Measurements from ENCODE around the gene TNS1. TPM values are rescaled to one million over a fixed set of nuclear protein-coding genes. Genes with fewer than 3 reads are reported as not detected.

Gene TNS1
- total and polyA plus RNA-seq, 10 of the 15 experiments (the other 5 are each of a cell fraction or from before 2014, with no cell fraction given), result 0.05 to 0.44 TPM; not detected in 8

- Histone ChIP-seq H3K27me3 (replicated peaks in 1 of 2; ENCODE audit: control insufficient read depth in 2 of 2, insufficient read depth in 2 of 2, low read length in 1 of 2) (no peaks in the 10 kb centered on the region; a peak in 2 of 4 replicates), H3K79me2 (ENCODE audit: control insufficient read depth, insufficient read depth, low read length) (no peaks in the 10 kb centered on the region), H4K20me1 (ENCODE audit: control insufficient read depth, insufficient read depth) (no peaks in the 10 kb centered on the region), H3K27ac (ENCODE audit: control insufficient read depth, insufficient read depth) (no peak overlapping the region), H3K9ac (ENCODE audit: control insufficient read depth, insufficient read depth, low read length) (no peak overlapping the region), H3K36me3 (ENCODE audit: control insufficient read depth in 2 of 2, insufficient read depth in 2 of 2, low read length in 1 of 2) (no peaks in the 10 kb centered on the region), H3K4me1 (ENCODE audit: control insufficient read depth, insufficient read depth, low read length) (no peaks in the 10 kb centered on the region), H3K9me3 (replicated peaks; ENCODE audit: control insufficient read depth, insufficient read depth, low read length) (no peaks in the 10 kb centered on the region), H3K4me3 (no peak overlapping the region), H3K4me2 (ENCODE audit: control insufficient read depth, insufficient read depth) (no peak overlapping the region), H2AFZ (ENCODE audit: control insufficient read depth, low read depth, low read length) (no peak overlapping the region)
- ATAC-seq, result no peak
- no peak for FAIRE-seq
- intact Hi-C loops (cut with micrococcal nuclease; ENCODE audit: unreplicated experiment), result no loop called here
- BruUV-seq (replicated peaks), result no TSS peak
- TF ChIP-seq ESRRA (IDR thresholded peaks at IDR 0.05; ENCODE audit: low read length), result no peak
- no peak for DNase-seq (ENCODE audit: low read depth, low spot score)
- RAD21 ChIA-PET (ENCODE audit: unreplicated experiment), result no interaction called here
- SMC1A ChIA-PET (ENCODE audit: uncharacterized antibody, unreplicated experiment), result no interaction called here
- CTCF ChIA-PET, result no interaction called here
- POLR2A ChIA-PET, result no interaction called here
- in situ Hi-C loops (cut with MboI), result no loop called here
- 45% methylated on average over 6 of the region's 6 CpGs for WGBS (ENCODE audit: insufficient coverage, insufficient replicate concordance, low lambda C conversion rate, missing lambda C conversion rate)
Measured at GRCh38 chr2:217976301-217976700, 26.5 kb downstream of the TNS1 start.

DNA sequence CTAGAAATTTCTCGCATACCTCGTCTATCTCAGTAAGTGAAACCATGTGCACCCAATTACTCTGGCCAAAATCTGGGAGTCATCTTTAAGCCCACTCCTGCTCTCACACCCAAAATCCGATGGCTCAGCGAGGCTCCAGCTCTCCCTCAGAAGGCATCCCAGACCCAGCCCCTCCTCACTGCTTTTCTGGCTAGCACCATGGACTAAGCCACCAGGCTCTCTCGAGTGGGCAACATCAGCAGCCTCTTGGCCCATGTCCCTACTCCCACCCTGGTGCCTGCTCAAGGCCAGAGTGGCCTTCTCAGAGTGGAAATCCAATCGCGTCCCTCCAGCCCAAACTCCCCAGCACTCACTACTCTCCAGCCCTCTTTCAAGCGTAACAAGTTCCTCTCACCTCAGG, 27.2 kb downstream of the TNS1 start:
- Histone ChIP-seq H3K36me3 (ENCODE audit: control insufficient read depth in 2 of 2, insufficient read depth in 2 of 2, low read length in 1 of 2) (no peaks in the 10 kb centered on the region), H3K9me3 (replicated peaks; ENCODE audit: control insufficient read depth, insufficient read depth, low read length) (no peaks in the 10 kb centered on the region), H3K27ac (ENCODE audit: control insufficient read depth, insufficient read depth) (no peak overlapping the region), H2AFZ (ENCODE audit: control insufficient read depth, low read depth, low read length) (no peak overlapping the region), H3K27me3 (replicated peaks in 1 of 2; ENCODE audit: control insufficient read depth in 2 of 2, insufficient read depth in 2 of 2, low read length in 1 of 2) (no peaks in the 10 kb centered on the region; a peak in 2 of 4 replicates), H3K4me3 (no peak overlapping the region), H3K4me2 (ENCODE audit: control insufficient read depth, insufficient read depth) (no peak overlapping the region), H3K79me2 (ENCODE audit: control insufficient read depth, insufficient read depth, low read length) (no peaks in the 10 kb centered on the region), H3K4me1 (ENCODE audit: control insufficient read depth, insufficient read depth, low read length) (no peaks in the 10 kb centered on the region), H3K9ac (ENCODE audit: control insufficient read depth, insufficient read depth, low read length) (no peak overlapping the region), H4K20me1 (ENCODE audit: control insufficient read depth, insufficient read depth) (no peaks in the 10 kb centered on the region)
- TF ChIP-seq MTA2 (IDR thresholded peaks at IDR 0.05; ENCODE audit: low read depth) (no peak), GATAD2B (conservative IDR thresholded peaks at IDR 0.05; ENCODE audit: low read depth) (no peak), BCL11A (IDR thresholded peaks at IDR 0.05; ENCODE audit: low read depth, low read length) (no peak), WRNIP1 (IDR thresholded peaks at IDR 0.05; ENCODE audit: borderline replicate concordance, low read depth, low read length) (no peak), SREBF2 (IDR thresholded peaks at IDR 0.05; ENCODE audit: low read length) (no peak), SMAD1 (IDR thresholded peaks at IDR 0.05; ENCODE audit: low read depth, partially characterized antibody) (no peak), SMC3 (IDR thresholded peaks at IDR 0.05; ENCODE audit: borderline replicate concordance, low read length) (no peak), NR2C2 (IDR thresholded peaks at IDR 0.05; ENCODE audit: borderline replicate concordance, control insufficient read depth, insufficient read length, low read depth) (no peak), HCFC1 (IDR thresholded peaks at IDR 0.05; ENCODE audit: low read length) (no peak), DPF2 (IDR thresholded peaks at IDR 0.05) (no peak), TBL1XR1 (IDR thresholded peaks at IDR 0.05; ENCODE audit: low read depth, low read length) (no peak), ZNF384 (IDR thresholded peaks at IDR 0.05; ENCODE audit: borderline replicate concordance, low read depth, low read length) (no peak), NKRF (conservative IDR thresholded peaks at IDR 0.05) (no peak)
- TF ChIP-seq, protein P1, sequence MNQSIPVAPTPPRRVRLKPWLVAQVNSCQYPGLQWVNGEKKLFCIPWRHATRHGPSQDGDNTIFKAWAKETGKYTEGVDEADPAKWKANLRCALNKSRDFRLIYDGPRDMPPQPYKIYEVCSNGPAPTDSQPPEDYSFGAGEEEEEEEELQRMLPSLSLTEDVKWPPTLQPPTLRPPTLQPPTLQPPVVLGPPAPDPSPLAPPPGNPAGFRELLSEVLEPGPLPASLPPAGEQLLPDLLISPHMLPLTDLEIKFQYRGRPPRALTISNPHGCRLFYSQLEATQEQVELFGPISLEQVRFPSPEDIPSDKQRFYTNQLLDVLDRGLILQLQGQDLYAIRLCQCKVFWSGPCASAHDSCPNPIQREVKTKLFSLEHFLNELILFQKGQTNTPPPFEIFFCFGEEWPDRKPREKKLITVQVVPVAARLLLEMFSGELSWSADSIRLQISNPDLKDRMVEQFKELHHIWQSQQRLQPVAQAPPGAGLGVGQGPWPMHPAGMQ (IDR thresholded peaks at IDR 0.05; ENCODE audit: borderline replicate concordance), result no peak
- FAIRE-seq (no peak), DNase-seq (ENCODE audit: low read depth, low spot score) (no peak), ATAC-seq (no peak)
- 38% methylated on average over 8 of the region's 8 CpGs for WGBS (ENCODE audit: insufficient coverage, insufficient replicate concordance, low lambda C conversion rate, missing lambda C conversion rate)
- intact Hi-C loops (cut with micrococcal nuclease; ENCODE audit: unreplicated experiment) (no loop called here), in situ Hi-C loops (cut with MboI) (no loop called here)
- ChIA-PET RAD21 (ENCODE audit: unreplicated experiment) (no interaction called here), CTCF (no interaction called here), POLR2A (no interaction called here), SMC1A (ENCODE audit: uncharacterized antibody, unreplicated experiment) (no interaction called here)
- BruUV-seq (replicated peaks), result no TSS peak
